HEK293 (cell line): ENCODE results near the gene ANAPC2.

Source experiments
- CTCF ChIA-PET: fragments of 350-600 bp; formaldehyde crosslinking; extraction: SDS; loops from one replicate; lab custom pipeline; 2021; ENCODE audit warnings: antibody characterized with exemption; lab: Yijun Ruan, JAX
- POLR2A ChIA-PET: fragments of 300-600 bp; formaldehyde crosslinking; extraction: SDS; loops from one replicate; lab custom pipeline; 2020; ENCODE audit warnings: antibody characterized with exemption, inconsistent platforms; lab: Yijun Ruan, JAX
- H3K27ac ChIP-seq: fragments of 200-500 bp; sonication (Bioruptor generic); 2 replicates; pipeline ENCODE4 v1.5.1; 2014; ENCODE audit warnings: low read depth, low read length, control low read depth, inconsistent platforms; ENCODE audit errors: extremely low read depth
- H3K36me3 ChIP-seq, 2 experiments: fragments of 200-500 bp in 1 of 2; sonication (Bioruptor generic) in 1 of 2; 1 replicate in 1 of 2; 2 replicates in 1 of 2; pipeline ENCODE4 v1.5.1; 2014 to 2017; ENCODE audit warnings: inconsistent platforms in 2 of 2, low read length in 2 of 2; ENCODE audit not compliant: control insufficient read depth in 2 of 2, insufficient read depth in 1 of 2
- H3K4me1 ChIP-seq: fragments of 200-500 bp; sonication (Bioruptor generic); 2 replicates; pipeline ENCODE4 v1.5.1; 2014; ENCODE audit warnings: mild to moderate bottlenecking, low read length, inconsistent platforms; ENCODE audit not compliant: control insufficient read depth, insufficient read depth
- H3K4me3 ChIP-seq: 2 replicates; pipeline ENCODE4 v1.5.1; 2011; ENCODE audit warnings: low read depth, mild to moderate bottlenecking, control low read depth, low read length, moderate library complexity
- H3K9me3 ChIP-seq: fragments of 200-500 bp; sonication (Bioruptor generic); 2 replicates; pipeline ENCODE4 v1.5.1; 2014; ENCODE audit warnings: low read depth, low read length, inconsistent platforms; ENCODE audit not compliant: control insufficient read depth, insufficient read depth
- GLIS2 ChIP-seq: fragments of 450-650 bp; formaldehyde crosslinking; IDR thresholded peaks from 2 replicates; pipeline ENCODE4 v1.5.1; 2016; ENCODE audit warnings: missing biosample characterization, missing genetic modification characterization
- HOXD13 ChIP-seq: sonication (generic); formaldehyde crosslinking; IDR thresholded peaks from 2 replicates; pipeline ENCODE4 v1.8.0; 2022; ENCODE audit warnings: missing genetic modification reagents, borderline replicate concordance
- INSM2 ChIP-seq: fragments of 450-650 bp; formaldehyde crosslinking; IDR thresholded peaks from 2 replicates; pipeline ENCODE4 v1.5.1; 2016; ENCODE audit warnings: missing biosample characterization, missing genetic modification characterization
- KLF7 ChIP-seq: fragments of 450-650 bp; formaldehyde crosslinking; IDR thresholded peaks from 2 replicates; pipeline ENCODE4 v1.5.1; 2016; ENCODE audit warnings: missing biosample characterization, missing genetic modification characterization, borderline replicate concordance
- MZF1 ChIP-seq: fragments of 450-650 bp; formaldehyde crosslinking; IDR thresholded peaks from 2 replicates; pipeline ENCODE4 v1.5.1; 2017; ENCODE audit warnings: missing biosample characterization, missing genetic modification characterization, borderline replicate concordance
- OSR2 ChIP-seq: fragments of 450-650 bp; formaldehyde crosslinking; IDR thresholded peaks from 2 replicates; pipeline ENCODE4 v1.5.1; 2016; ENCODE audit warnings: missing biosample characterization, missing genetic modification characterization
- PATZ1 ChIP-seq: fragments of 450-650 bp; formaldehyde crosslinking; IDR thresholded peaks from 2 replicates; pipeline ENCODE4 v1.5.1; 2016; ENCODE audit warnings: missing biosample characterization, missing genetic modification characterization
- PRDM4 ChIP-seq: fragments of 450-650 bp; formaldehyde crosslinking; IDR thresholded peaks from 2 replicates; pipeline ENCODE4 v1.5.1; 2017; ENCODE audit warnings: missing biosample characterization, missing genetic modification characterization
- WT1 ChIP-seq: fragments of 450-650 bp; formaldehyde crosslinking; IDR thresholded peaks from 2 replicates; pipeline ENCODE4 v1.5.1; 2016; ENCODE audit warnings: missing biosample characterization, missing genetic modification characterization
- ZBTB11 ChIP-seq: fragments of 450-650 bp; formaldehyde crosslinking; conservative IDR thresholded peaks from 2 replicates; pipeline ENCODE4 v1.5.1; 2016; ENCODE audit warnings: low read depth, missing biosample characterization, missing genetic modification characterization
- ZNF132 ChIP-seq: fragments of 450-650 bp; formaldehyde crosslinking; IDR thresholded peaks from 2 replicates; pipeline ENCODE4 v1.5.1; 2017; ENCODE audit warnings: missing biosample characterization, missing genetic modification characterization, borderline replicate concordance
- ZNF18 ChIP-seq: fragments of 450-650 bp; formaldehyde crosslinking; IDR thresholded peaks from 2 replicates; pipeline ENCODE4 v1.5.1; 2016; ENCODE audit warnings: missing biosample characterization, missing genetic modification characterization
- ZNF19 ChIP-seq: fragments of 450-650 bp; formaldehyde crosslinking; IDR thresholded peaks from 2 replicates; pipeline ENCODE4; 2016; ENCODE audit warnings: missing biosample characterization, missing genetic modification characterization, low read depth
- ZNF248 ChIP-seq: fragments of 450-650 bp; formaldehyde crosslinking; IDR thresholded peaks from 2 replicates; pipeline ENCODE4 v1.5.1; 2017; ENCODE audit warnings: missing biosample characterization, missing genetic modification characterization
- ZNF423 ChIP-seq: fragments of 450-650 bp; formaldehyde crosslinking; IDR thresholded peaks from 2 replicates; pipeline ENCODE4 v1.5.1; 2016; ENCODE audit warnings: missing biosample characterization, missing genetic modification characterization
- ZNF660 ChIP-seq: fragments of 450-650 bp; IDR thresholded peaks from 2 replicates; pipeline ENCODE4 v1.5.1; 2018; ENCODE audit warnings: missing biosample characterization, mild to moderate bottlenecking, missing genetic modification characterization
- ZNF747 ChIP-seq: fragments of 450-650 bp; formaldehyde crosslinking; IDR thresholded peaks from 2 replicates; pipeline ENCODE4 v1.5.1; 2016; ENCODE audit warnings: missing biosample characterization, missing genetic modification characterization
- ZSCAN30 ChIP-seq: fragments of 450-650 bp; IDR thresholded peaks from 2 replicates; pipeline ENCODE4 v1.5.1; 2018; ENCODE audit warnings: missing biosample characterization, mild to moderate bottlenecking, missing genetic modification characterization, moderate library complexity

ANAPC2 gene

DNA sequence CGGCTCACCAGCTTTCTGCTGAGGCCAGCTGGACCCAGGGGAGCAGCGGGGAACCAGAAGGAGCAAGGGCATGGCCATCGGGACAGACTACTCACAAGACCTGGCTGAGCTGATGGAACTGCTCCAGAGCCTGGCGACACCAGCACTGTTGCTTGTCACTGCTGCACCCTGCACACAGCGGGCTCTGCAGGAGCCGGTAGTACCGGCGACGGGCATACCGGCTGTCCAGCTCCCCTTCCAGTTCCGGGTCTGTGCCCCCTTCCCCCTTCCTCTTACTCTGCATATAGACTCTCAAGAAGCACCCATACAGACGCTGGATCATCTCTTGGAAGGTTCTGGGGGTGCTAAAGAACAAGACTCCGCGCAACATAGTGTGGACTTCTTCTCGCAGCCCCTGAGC, 974 bp downstream of the ANAPC2 start (continued):
- TF ChIP-seq PRDM4 (tag by site-specific recombination) (no peak), ZBTB11 (tag by site-specific recombination) (no peak)

DNA sequence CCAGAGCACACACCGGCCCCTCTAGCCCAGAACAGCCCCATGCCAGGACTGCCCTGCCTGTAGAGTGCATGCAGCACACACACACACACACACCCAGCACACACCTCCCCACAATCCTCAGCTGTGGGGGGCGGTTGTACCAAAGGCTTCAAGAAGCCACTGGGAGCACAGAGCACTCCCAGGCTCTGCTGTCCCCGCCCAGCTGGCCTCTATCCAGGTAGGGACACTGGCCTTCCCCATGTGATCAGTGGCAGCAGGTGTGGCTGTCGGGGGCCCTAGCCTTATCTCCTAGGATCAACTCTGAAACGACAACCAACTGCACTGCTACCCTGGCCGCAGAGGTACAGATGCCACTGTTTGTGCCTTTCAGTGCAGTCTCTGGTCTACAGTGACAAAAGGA, 2.0 kb downstream of the ANAPC2 start:
- TF ChIP-seq PATZ1 (tag by site-specific recombination) (no peak), HOXD13 (no peak), ZNF248 (tag by site-specific recombination) (no peak), ZSCAN30 (no peak), ZNF660 (tag by site-specific recombination) (no peak), KLF7 (tag by site-specific recombination) (no peak), ZNF423 (no peak), WT1 (tag by site-specific recombination) (no peak), OSR2 (tag by site-specific recombination) (no peak), INSM2 (tag by site-specific recombination) (no peak), GLIS2 (no peak), ZNF18 (tag by site-specific recombination) (no peak), ZNF747 (tag by site-specific recombination) (no peak), ZNF19 (no peak), ZNF132 (no peak), MZF1 (tag by site-specific recombination) (no peak)
- Histone ChIP-seq H3K36me3 (peaks cover 0 to 74% of the 10 kb centered on the region in 2 experiments; a peak in 1 of 3 replicates), H3K9me3 (no peaks in the 10 kb centered on the region), H3K4me1 (peaks cover 11% of the 10 kb centered on the region), H3K27ac (no peak overlapping the region), H3K4me3 (no peak overlapping the region)
- CTCF ChIA-PET, result interaction anchor here (0.8 to 3.5 kb wide), 3 partner anchors 49 to 57 kb away, joined by 3 to 16 read pairs (median 3); no protein-coding TSS in a partner anchor
- POLR2A ChIA-PET, result interaction anchor here (7.1 kb wide), 1 partner anchor 19 kb away, joined by 178 read pairs; the partner anchor contains the start of genes NDOR1, TMEM203 and TPRN
